Measurements from ENCODE around the gene CBFA2T3.

The CBFA2T3 gene

DNA sequence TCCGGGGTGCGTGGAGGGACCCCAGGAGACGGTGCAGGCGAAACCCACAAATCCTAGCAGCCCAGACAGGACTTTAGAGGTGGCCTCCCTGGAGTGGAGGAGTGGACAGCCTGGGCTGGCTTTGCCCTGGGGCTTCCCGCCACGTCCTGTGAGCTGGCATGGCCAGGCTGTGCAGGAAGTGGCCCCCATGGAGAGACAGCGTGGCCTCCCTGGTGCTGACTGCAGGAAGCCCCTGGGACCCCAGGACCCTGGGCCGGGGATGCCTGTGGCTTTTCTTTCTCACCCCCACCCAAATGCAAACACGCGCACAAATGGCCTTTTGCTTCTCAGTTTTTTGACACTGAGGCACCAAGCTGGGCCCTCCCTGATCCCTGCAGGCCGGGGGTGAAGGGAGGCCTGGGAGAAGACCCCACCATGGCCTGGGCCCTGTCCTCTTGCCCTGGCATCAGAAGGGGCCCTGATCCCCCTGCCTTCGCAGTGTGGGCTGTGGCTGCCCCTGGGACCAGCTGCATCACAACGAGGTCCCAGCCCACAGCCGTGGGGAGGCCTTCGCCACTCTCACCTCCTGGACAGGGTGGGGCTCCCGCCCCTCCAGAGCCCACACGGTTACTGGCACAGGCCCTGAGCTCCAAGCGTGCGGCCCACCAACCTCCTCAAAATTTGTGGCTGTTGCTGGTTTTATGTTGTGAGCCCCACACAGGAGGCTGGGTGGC lies 58.9 kb downstream of the CBFA2T3 start:
- TF ChIP-seq, protein P1, sequence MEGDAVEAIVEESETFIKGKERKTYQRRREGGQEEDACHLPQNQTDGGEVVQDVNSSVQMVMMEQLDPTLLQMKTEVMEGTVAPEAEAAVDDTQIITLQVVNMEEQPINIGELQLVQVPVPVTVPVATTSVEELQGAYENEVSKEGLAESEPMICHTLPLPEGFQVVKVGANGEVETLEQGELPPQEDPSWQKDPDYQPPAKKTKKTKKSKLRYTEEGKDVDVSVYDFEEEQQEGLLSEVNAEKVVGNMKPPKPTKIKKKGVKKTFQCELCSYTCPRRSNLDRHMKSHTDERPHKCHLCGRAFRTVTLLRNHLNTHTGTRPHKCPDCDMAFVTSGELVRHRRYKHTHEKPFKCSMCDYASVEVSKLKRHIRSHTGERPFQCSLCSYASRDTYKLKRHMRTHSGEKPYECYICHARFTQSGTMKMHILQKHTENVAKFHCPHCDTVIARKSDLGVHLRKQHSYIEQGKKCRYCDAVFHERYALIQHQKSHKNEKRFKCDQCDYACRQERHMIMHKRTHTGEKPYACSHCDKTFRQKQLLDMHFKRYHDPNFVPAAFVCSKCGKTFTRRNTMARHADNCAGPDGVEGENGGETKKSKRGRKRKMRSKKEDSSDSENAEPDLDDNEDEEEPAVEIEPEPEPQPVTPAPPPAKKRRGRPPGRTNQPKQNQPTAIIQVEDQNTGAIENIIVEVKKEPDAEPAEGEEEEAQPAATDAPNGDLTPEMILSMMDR (conservative IDR thresholded peaks at IDR 0.05; ENCODE audit: low read depth, low read length): no peak
- no peak overlapping the region for H3K4me3 ChIP-seq (ENCODE audit: low read depth, low read length)
- no peak for DNase-seq (ENCODE audit: low read depth)

- H3K4me3 ChIP-seq (ENCODE audit: low read depth, low read length): no peak overlapping the region
- DNase-seq (ENCODE audit: low read depth): no peak
- TF ChIP-seq, protein P1 (conservative IDR thresholded peaks at IDR 0.05; ENCODE audit: low read depth, low read length): no peak
These were observed 59.7 kb downstream of the CBFA2T3 start for GRCh38 chr16:88917146-88917914.

DNA sequence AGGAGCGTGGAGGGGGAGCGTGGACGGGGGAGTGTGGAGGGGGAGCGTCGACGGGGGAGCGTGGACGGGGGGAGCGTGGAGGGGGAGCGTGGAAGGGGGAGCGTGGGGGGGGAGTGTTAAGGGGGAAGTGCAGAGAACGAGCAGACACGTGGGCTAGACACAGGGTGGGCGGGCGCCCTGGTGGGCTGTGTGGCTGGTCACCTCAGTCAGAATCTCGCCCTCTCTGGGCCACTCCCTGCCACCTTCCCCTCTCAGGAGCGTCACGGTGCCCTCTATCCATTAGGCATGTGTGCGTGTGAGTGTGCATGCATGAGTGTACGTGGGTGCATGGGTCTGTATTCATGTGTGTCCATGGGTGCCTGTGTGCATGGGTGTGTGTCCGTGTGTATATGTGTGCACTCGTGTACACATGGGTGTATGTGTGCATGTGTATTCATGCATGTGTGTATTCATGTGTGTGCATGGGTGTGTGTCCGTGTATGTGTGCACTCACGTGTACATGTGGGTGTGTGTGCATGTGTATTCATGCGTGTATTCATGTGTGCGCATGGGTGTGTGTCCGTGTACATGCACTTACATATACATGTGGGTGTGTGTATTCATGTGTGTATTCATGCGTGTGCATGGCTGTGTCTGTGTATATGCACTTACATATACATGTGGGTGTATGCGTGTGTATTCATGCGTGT lies 61.2 kb downstream of the CBFA2T3 start:
- DNase-seq (ENCODE audit: low read depth): no peak
- TF ChIP-seq, protein P1 (conservative IDR thresholded peaks at IDR 0.05; ENCODE audit: low read depth, low read length): no peak
- H3K4me3 ChIP-seq (ENCODE audit: low read depth, low read length): no peak overlapping the region

DNA sequence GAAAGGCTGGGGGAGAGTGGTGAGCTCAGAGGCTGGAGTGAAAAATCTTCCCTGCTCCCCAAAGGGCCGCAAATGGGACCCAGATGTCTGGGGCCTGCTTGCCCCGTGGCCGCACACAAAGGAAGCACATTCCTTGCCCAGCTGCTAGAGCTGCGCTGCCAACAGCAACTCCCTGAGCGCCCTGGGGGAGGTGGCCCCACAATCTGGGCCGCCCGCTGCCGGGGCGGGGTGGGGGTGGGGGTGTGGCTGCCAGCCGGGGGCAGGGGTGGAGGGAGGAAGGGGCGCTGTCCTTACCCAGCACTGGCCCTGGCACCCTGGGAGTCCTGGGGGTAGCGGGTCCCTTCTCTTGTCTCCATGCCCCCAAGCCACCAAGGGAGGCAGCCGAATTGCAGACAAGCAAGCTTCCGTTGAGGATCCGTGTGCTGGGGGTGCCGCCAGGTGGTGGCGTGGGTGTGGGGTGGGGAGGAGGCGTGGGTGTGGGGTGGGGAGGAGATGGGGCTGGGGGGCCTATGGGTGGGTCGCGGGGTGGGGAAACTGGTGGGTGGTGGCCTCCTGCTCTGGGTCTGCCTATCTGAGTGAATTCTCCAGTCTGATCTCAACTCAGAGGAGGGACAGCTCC lies 62.1 kb downstream of the CBFA2T3 start:
- H3K4me3 ChIP-seq (ENCODE audit: low read depth, low read length): no peak overlapping the region
- DNase-seq (ENCODE audit: low read depth): peak; percentile 15
- TF ChIP-seq, protein P1 (conservative IDR thresholded peaks at IDR 0.05; ENCODE audit: low read depth, low read length): no peak

GRCh38 chr16:88913870-88914269 lies 63.1 kb downstream of the CBFA2T3 start:
- no peak for DNase-seq (ENCODE audit: low read depth)
- TF ChIP-seq, protein P1 (conservative IDR thresholded peaks at IDR 0.05; ENCODE audit: low read depth, low read length): no peak
- H3K4me3 ChIP-seq (ENCODE audit: low read depth, low read length): no peak overlapping the region

GRCh38 chr16:88913001-88913612 lies 63.9 kb downstream of the CBFA2T3 start:
- no peak overlapping the region for H3K4me3 ChIP-seq (ENCODE audit: low read depth, low read length)
- DNase-seq (ENCODE audit: low read depth): no peak
- TF ChIP-seq, protein P1 (conservative IDR thresholded peaks at IDR 0.05; ENCODE audit: low read depth, low read length): no peak
